DLD1 (cell line): ENCODE results near the gene HP.
"Not testable (repeated sequence)": the region's sequence is repeated elsewhere in the genome, so short reads cannot be mapped to it uniquely, and the experiment has no call there.

Experiments used
- in situ Hi-C: cut with HindIII; loops from 2 replicates; pipeline ENCODE4 v1.10.0; 2017; ENCODE audit warnings: low sequenced_read_pairs

HP gene

GRCh38 chr16:72043058-72043457, 11.2 kb upstream of the HP start:
- in situ Hi-C loops = no loop called here

GRCh38 chr16:72043539-72043938, 10.8 kb upstream of the HP start:
- in situ Hi-C loops = no loop called here

GRCh38 chr16:72044296-72044695, 10.0 kb upstream of the HP start:
- in situ Hi-C loops = no loop called here

GRCh38 chr16:72044825-72045359, 9.4 kb upstream of the HP start:
- in situ Hi-C loops = no loop called here

- in situ Hi-C loops = no loop called here
These were observed 5.2 kb upstream of the HP start for GRCh38 chr16:72049110-72049509.

GRCh38 chr16:72050769-72051464, 3.4 kb upstream of the HP start:
- in situ Hi-C loops = no loop called here

- in situ Hi-C loops = no loop called here
These were observed 2.5 kb upstream of the HP start for GRCh38 chr16:72051818-72052217.

GRCh38 chr16:72055911-72056310, 1.6 kb downstream of the HP start:
- in situ Hi-C loops = no loop called here

GRCh38 chr16:72057313-72057712, 3.0 kb downstream of the HP start:
- in situ Hi-C loops = not testable (repeated sequence)

GRCh38 chr16:72059060-72059459, 4.8 kb downstream of the HP start:
- in situ Hi-C loops = not testable (repeated sequence)

GRCh38 chr16:72060405-72060804, 6.1 kb downstream of the HP start:
- in situ Hi-C loops = no loop called here

- in situ Hi-C loops = no loop called here
These were observed 7.3 kb downstream of the HP start for GRCh38 chr16:72061564-72061963.

- in situ Hi-C loops = no loop called here
These were observed 10.1 kb downstream of the HP start for GRCh38 chr16:72064361-72064894.

GRCh38 chr16:72066747-72067146, 12.4 kb downstream of the HP start:
- in situ Hi-C loops = no loop called here

- in situ Hi-C loops = no loop called here
These were observed 14.6 kb downstream of the HP start for GRCh38 chr16:72068930-72069329.

- in situ Hi-C loops = loop anchor here (5.0 kb wide), 1 partner anchor 35 kb away; no protein-coding TSS in a partner anchor
These were observed 18.4 kb downstream of the HP start for GRCh38 chr16:72072514-72073342.

GRCh38 chr16:72073560-72074230, 19.4 kb downstream of the HP start:
- in situ Hi-C loops = loop anchor here (5.0 kb wide), 1 partner anchor 34 kb away; no protein-coding TSS in a partner anchor

- in situ Hi-C loops = not testable (repeated sequence)
These were observed 20.8 kb downstream of the HP start for GRCh38 chr16:72075067-72075466.

GRCh38 chr16:72076991-72077706, 22.8 kb downstream of the HP start:
- in situ Hi-C loops = not testable (repeated sequence)

- in situ Hi-C loops = no loop called here
These were observed 29.6 kb downstream of the HP start for GRCh38 chr16:72083778-72084404.
